PC-9 (cell line): ENCODE measurements around the gene STX18.
A peak's percentile ranks its signal among the peaks of the same experiment; 100 is the strongest.

Experiments
- CTCF ChIP-seq: fragments of 200-600 bp; sonication (generic); conservative IDR thresholded peaks from 2 replicates; pipeline ENCODE4 v1.6.1; 2017; ENCODE audit warnings: mixed run types, antibody characterized with exemption, mild to moderate bottlenecking, moderate library complexity
- EZH2 ChIP-seq: fragments of 200-600 bp; sonication (generic); IDR thresholded peaks from 2 replicates; pipeline ENCODE4 v1.8.0; 2017; ENCODE audit warnings: antibody characterized with exemption, low read depth

GRCh38 chr4:4507923-4508322, 33.9 kb downstream of the STX18 start:
- TF ChIP-seq CTCF (peak; percentile 62), EZH2 (no peak)
